CD4-positive, alpha-beta T cell (primary cell): ENCODE measurements around the gene LINC00305. TPM values are rescaled to one million over a fixed set of nuclear protein-coding genes. Genes with fewer than 3 reads are reported as not detected.

Experiments used
- ATAC-seq: fragments of 200-7000 bp; cut with Tn5 transposase; one replicate; pipeline ENCODE4 v1.10.0; 2022; ENCODE audit warnings: mild to moderate bottlenecking; ENCODE audit not compliant: poor library complexity
- CTCF ChIA-PET: fragments of 350-600 bp; sonication (Branson Sonifier 250); formaldehyde crosslinking; loops from one replicate; lab custom pipeline; 2021; ENCODE audit warnings: antibody characterized with exemption, inconsistent platforms; lab: Charles Lee
- POLR2A ChIA-PET: fragments of 350-600 bp; sonication (Branson Sonifier 250); formaldehyde crosslinking; loops from one replicate; lab custom pipeline; 2021; ENCODE audit warnings: antibody characterized with exemption, inconsistent platforms; lab: Charles Lee
- DNase-seq, 14 experiments: peaks; one replicate each; pipeline ENCODE4 v3.0.0-alpha.2; 2013 to 2020; ENCODE audit warnings: mixed read lengths in 2 of 14
- H3K27ac ChIP-seq, 2 donors: one replicate each; pipeline versions ENCODE4 v1.5.1 to v1.7.0; 2013; ENCODE audit warnings: low read length in 2 of 2, low read depth in 1 of 2, mild to moderate bottlenecking in 1 of 2
- H3K27me3 ChIP-seq, 2 experiments: 1 replicate in 1 of 2; 2 replicates in 1 of 2; pipeline versions ENCODE4 v1.6.1 to v1.7.0; 2013; ENCODE audit warnings: low read length in 2 of 2, control low read depth in 1 of 2, mild to moderate bottlenecking in 1 of 2, moderate library complexity in 1 of 2; ENCODE audit not compliant: insufficient read depth in 2 of 2, control insufficient read depth in 1 of 2
- H3K36me3 ChIP-seq: one replicate; pipeline ENCODE4 v1.6.1; 2013; ENCODE audit warnings: low read length, control low read depth; ENCODE audit not compliant: insufficient read depth
- H3K4me1 ChIP-seq: one replicate; pipeline ENCODE4 v1.6.1; 2013; ENCODE audit warnings: low read length, control low read depth; ENCODE audit not compliant: insufficient read depth
- H3K4me3 ChIP-seq: one replicate; pipeline ENCODE4 v1.5.1; 2013; ENCODE audit warnings: mild to moderate bottlenecking, low read length, moderate library complexity
- H3K9me3 ChIP-seq, 2 experiments: 1 replicate in 1 of 2; 2 replicates in 1 of 2; pipeline versions ENCODE4 v1.6.1 to v1.7.0; 2013; ENCODE audit warnings: low read length in 2 of 2, mild to moderate bottlenecking in 2 of 2, control low read depth in 1 of 2, moderate library complexity in 1 of 2; ENCODE audit not compliant: control insufficient read depth in 1 of 2, insufficient read depth in 1 of 2
- H3K27ac Mint-ChIP-seq: one replicate; pipeline ENCODE4 v1.8.0; 2020; ENCODE audit warnings: mixed read lengths
- H3K27me3 Mint-ChIP-seq: one replicate; pipeline ENCODE4 v1.8.0; 2021; ENCODE audit warnings: mixed read lengths
- H3K36me3 Mint-ChIP-seq: one replicate; pipeline ENCODE4 v1.8.0; 2021; ENCODE audit warnings: low read depth, mixed read lengths
- H3K4me1 Mint-ChIP-seq: one replicate; pipeline ENCODE4 v1.8.0; 2021; ENCODE audit warnings: low read depth, mixed read lengths
- H3K4me3 Mint-ChIP-seq: one replicate; pipeline ENCODE4 v1.8.0; 2020; ENCODE audit warnings: mild to moderate bottlenecking, mixed read lengths
- H3K9me3 Mint-ChIP-seq: one replicate; pipeline ENCODE4 v1.8.0; 2020; ENCODE audit warnings: mixed read lengths
- CTCF ChIP-seq: fragments of 200-600 bp; IDR thresholded peaks from one replicate; pipeline ENCODE4 v1.8.0; 2022; ENCODE audit warnings: antibody characterized with exemption, mild to moderate bottlenecking
- intact Hi-C, 2 experiments: fragments of 100-400 bp; cut with DNase I in 1 of 2; cut with micrococcal nuclease in 1 of 2; formaldehyde crosslinking; loops; one replicate each; pipeline versions ENCODE4 v1.15.1 to v1.9.0; 2023 to 2025; cut with DNase I, micrococcal nuclease
- total RNA-seq, 174 experiments: library from RNA in 2 of 174; stranded (reverse) in 2 of 174; gene quantifications; one replicate each; pipeline ENCODE4 v1.2.3 and lab custom pipeline; 2021 to 2026

LINC00305 gene
- total RNA-seq, 2 experiments from 2014 or later, result not detected

GRCh38 chr18:64042728-64043358 lies 106.0 kb downstream of the LINC00305 start:
- Mint-ChIP-seq H3K9me3 (no peaks in the 10 kb centered on the region), H3K4me3 (no peak overlapping the region), H3K36me3 (no peaks in the 10 kb centered on the region), H3K27me3 (no peaks in the 10 kb centered on the region), H3K27ac (no peak overlapping the region), H3K4me1 (no peaks in the 10 kb centered on the region)
- DNase-seq (no peak), ATAC-seq (no peak)
- ChIA-PET POLR2A (no interaction called here), CTCF (no interaction called here)
- no peak for TF ChIP-seq CTCF
- H3K27me3 ChIP-seq, result peaks cover 0 to 3% of the 10 kb centered on the region in 2 experiments
- peaks cover 0 to 6% of the 10 kb centered on the region in 2 experiments for H3K9me3 ChIP-seq
- intact Hi-C loops, result no loop called here
- H3K4me1 ChIP-seq, result no peaks in the 10 kb centered on the region
- no peak overlapping the region for H3K4me3 ChIP-seq
- H3K27ac ChIP-seq, result no peak overlapping the region
- H3K36me3 ChIP-seq, result no peaks in the 10 kb centered on the region

- Mint-ChIP-seq H3K9me3 (no peaks in the 10 kb centered on the region), H3K36me3 (no peaks in the 10 kb centered on the region), H3K27me3 (peaks cover 11% of the 10 kb centered on the region), H3K4me1 (no peaks in the 10 kb centered on the region), H3K4me3 (no peak overlapping the region), H3K27ac (no peak overlapping the region)
- no peak for TF ChIP-seq CTCF
- intact Hi-C loops, result no loop called here
- Histone ChIP-seq H3K9me3 (peaks cover 0 to 3% of the 10 kb centered on the region in 2 experiments), H3K27ac (no peak overlapping the region), H3K36me3 (no peaks in the 10 kb centered on the region), H3K27me3 (peaks cover 0 to 3% of the 10 kb centered on the region in 2 experiments), H3K4me3 (no peak overlapping the region), H3K4me1 (no peaks in the 10 kb centered on the region)
- ChIA-PET POLR2A (no interaction called here), CTCF (interaction anchor here (0.9 to 1.2 kb wide), 2 partner anchors 12 to 15 kb away, joined by 3 read pairs; no protein-coding TSS in a partner anchor)
- peak in 3 of 14 experiments; percentile 10 to 28 (median 25) for DNase-seq
- ATAC-seq, result no peak
These were observed 111.0 kb downstream of the LINC00305 start for GRCh38 chr18:64037812-64038414.

- no peak for ATAC-seq
These were observed 116.6 kb downstream of the LINC00305 start for GRCh38 chr18:64032312-64032711.

More at GRCh38 chr18:64032312-64032711, 116.6 kb downstream of the LINC00305 start:
- Mint-ChIP-seq H3K27ac (no peak overlapping the region), H3K9me3 (no peaks in the 10 kb centered on the region), H3K4me1 (no peaks in the 10 kb centered on the region), H3K27me3 (peaks cover 11% of the 10 kb centered on the region), H3K36me3 (no peaks in the 10 kb centered on the region), H3K4me3 (no peak overlapping the region)
- H3K4me3 ChIP-seq, result no peak overlapping the region
- no peaks in the 10 kb centered on the region for H3K4me1 ChIP-seq
- no peaks in the 10 kb centered on the region for H3K36me3 ChIP-seq
- no peak for DNase-seq
- CTCF ChIA-PET, result no interaction called here
- no peaks in the 10 kb centered on the region for H3K9me3 ChIP-seq
- POLR2A ChIA-PET, result no interaction called here
- H3K27ac ChIP-seq, result no peak overlapping the region
- intact Hi-C loops, result no loop called here
- H3K27me3 ChIP-seq, result no peaks in the 10 kb centered on the region
- no peak for TF ChIP-seq CTCF
